ENCODE measurements around the gene ELMO2. TPM values are rescaled to one million over a fixed set of nuclear protein-coding genes. Genes with fewer than 3 reads are reported as not detected.

ELMO2 gene
- total RNA-seq, 2 donors from 2014 or later: 50.8 to 57.0 TPM

DNA sequence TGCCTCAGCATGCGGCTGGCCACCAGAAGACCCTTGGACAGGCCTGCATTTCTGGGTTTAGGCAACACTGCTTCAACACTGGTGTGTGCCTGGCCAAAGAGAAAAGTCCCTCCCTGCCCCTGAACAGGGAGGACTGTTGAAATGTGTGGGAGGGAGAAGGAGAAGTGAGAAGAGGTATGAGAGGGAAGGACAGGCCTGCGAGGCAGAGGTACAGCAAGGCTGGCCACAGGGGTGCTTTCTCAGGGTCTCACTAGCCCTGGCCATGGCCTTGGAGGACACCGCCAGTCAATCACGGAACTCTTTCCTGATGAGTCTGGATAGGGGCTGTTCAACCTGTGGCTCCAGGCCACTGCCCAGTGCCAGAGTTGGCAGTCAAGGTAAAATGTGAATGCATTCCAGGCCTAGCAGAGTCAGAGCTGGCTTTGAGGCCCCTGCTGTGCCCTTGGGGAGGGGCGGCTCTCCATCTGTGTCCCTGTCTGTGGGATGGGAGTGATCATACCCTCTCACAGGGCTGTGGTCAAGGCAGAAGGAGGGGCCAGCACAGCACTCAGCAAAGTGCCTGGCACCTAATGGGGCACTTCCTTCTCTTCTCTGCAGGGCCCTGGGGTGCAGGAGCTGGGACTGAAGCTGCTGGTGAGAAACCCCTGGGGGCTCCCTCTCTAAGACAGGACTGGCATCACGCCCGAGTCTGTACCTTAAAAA, 54.9 kb downstream of the ELMO2 start:
- ATAC-seq: no peak
- Mint-ChIP-seq H3K36me3 (peaks cover 0 to 4% of the 10 kb centered on the region in 2 donors), H3K27ac (peak overlapping the region; percentile 91 to 95), H3K9me3 (no peaks in the 10 kb centered on the region)
- DNase-seq (ENCODE audit: low spot score in 2 of 2): no peak

DNA sequence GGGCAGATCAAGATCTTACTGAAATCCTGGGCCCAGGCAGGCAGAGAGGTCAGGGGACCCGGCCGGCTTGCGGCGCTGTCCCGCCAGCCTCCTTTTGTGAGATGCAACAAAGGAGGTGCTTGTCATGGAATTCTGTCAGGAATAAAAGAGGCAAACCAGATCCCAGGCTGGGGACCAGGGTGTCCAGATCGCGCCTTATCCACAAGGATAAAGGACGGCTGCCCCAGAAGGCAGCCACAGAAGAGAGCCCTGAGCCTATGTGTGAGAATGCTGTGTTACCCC, 55.5 kb downstream of the ELMO2 start:
- no peak for ATAC-seq
- Mint-ChIP-seq H3K36me3 (peaks cover 0 to 4% of the 10 kb centered on the region in 2 donors), H3K27ac (peak overlapping the region; percentile 91 to 95), H3K9me3 (no peaks in the 10 kb centered on the region)
- DNase-seq (ENCODE audit: low spot score in 2 of 2): no peak

DNA sequence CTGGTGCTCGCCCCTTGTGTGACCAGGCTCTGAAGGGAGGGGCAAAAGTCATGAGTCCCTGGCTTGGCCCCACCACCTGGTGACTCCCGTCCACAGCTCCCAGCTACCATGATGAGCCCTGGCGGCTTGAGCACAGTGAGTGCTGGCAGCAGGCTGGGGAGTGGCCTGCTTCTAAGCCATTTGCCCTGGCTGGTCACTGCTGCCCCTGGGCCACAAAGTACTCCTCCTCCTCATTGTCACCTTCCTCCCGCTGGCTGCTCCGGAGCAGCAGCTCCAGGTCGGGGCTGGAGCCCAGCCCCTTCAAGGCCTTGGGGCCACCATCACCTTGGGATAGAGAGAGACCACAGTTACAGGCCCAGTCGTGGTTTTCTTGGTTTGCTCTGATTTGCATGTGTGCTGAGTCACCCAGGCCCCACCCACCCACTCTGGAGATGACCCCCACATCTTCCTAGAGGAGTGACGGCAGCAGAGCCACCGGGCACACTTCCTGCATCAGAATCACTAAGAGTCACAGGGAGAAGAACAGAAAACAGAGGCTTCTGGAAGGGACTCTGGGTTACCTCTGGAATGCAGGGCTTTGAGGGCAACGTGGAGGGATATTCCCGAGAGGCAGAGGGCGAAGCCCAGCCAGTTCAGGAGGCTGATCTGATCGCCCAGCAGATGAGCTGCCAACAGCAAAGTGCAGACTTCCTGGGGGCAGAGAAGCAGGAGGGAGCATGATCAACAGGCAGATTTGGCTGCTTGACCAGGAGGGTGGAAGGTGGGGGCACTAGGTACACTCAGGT, 56.0 kb downstream of the ELMO2 start:
- peak overlapping the region; percentile 91 to 95 for H3K27ac Mint-ChIP-seq
- no peak for DNase-seq (ENCODE audit: low spot score in 2 of 2)
- H3K36me3 Mint-ChIP-seq: peaks cover 0 to 4% of the 10 kb centered on the region in 2 donors
- no peaks in the 10 kb centered on the region for H3K9me3 Mint-ChIP-seq
- peak; percentile 62 to 64 for ATAC-seq

DNA sequence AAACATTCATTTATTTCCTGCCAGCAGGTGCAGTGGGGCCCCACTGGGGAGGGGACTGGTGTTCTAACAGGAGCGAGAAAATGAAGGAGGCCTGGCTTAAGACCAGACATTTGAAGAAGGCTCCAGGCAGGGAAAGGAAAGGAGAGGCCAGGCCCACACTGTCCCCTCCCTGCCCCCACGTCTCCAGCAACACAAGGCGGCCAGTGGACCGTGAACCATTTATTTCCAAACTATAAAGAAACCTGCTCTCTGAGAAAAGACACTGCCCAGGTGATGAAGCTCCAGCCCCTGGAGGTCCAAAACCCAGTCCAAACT, 56.7 kb downstream of the ELMO2 start:
- no peak for DNase-seq (ENCODE audit: low spot score in 2 of 2)
- no peak overlapping the region for H3K27ac Mint-ChIP-seq
- ATAC-seq: no peak
- no peaks in the 10 kb centered on the region for H3K9me3 Mint-ChIP-seq
- H3K36me3 Mint-ChIP-seq: peaks cover 0 to 4% of the 10 kb centered on the region in 2 donors

DNA sequence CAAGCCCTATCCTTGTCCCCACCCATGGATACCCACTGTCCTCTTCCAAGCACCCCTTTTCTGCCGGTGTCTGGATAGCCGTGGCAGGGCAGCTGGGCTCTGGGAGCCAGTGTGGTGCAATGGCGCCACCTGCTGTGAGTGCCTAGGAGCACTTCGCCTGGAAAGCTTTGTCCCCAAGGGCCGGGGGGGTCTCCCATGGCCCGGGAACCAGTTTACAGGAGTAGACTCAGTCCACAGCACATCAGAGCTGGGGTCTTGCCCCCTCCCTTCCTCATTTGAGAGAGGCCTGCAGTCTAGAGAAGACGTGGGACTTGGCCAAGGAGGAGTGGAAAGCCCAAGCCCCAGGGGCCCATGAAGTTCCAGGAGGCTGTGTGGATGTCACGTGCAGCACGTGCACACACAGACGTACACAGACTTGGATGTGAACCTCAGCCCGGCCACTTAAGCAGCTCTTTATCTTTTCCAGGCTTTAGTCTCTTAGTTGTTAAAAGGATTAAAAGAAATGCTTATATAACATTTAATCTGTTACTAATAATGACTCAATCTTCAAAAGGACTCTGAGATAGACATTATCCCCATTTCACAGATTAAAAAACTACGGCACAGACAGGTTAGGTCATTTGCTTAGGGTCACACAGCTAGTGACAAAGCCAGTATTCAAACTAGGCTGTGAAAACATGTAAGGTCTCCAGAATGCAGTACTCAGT, 57.2 kb downstream of the ELMO2 start:
- no peaks in the 10 kb centered on the region for H3K9me3 Mint-ChIP-seq
- H3K27ac Mint-ChIP-seq: peak overlapping the region in 1 of 2 donors; percentile 54
- ATAC-seq: peak; percentile 57 to 70
- peak in 1 of 2 donors; percentile 70 for DNase-seq (ENCODE audit: low spot score in 2 of 2)
- peaks cover 0 to 4% of the 10 kb centered on the region in 2 donors for H3K36me3 Mint-ChIP-seq

DNA sequence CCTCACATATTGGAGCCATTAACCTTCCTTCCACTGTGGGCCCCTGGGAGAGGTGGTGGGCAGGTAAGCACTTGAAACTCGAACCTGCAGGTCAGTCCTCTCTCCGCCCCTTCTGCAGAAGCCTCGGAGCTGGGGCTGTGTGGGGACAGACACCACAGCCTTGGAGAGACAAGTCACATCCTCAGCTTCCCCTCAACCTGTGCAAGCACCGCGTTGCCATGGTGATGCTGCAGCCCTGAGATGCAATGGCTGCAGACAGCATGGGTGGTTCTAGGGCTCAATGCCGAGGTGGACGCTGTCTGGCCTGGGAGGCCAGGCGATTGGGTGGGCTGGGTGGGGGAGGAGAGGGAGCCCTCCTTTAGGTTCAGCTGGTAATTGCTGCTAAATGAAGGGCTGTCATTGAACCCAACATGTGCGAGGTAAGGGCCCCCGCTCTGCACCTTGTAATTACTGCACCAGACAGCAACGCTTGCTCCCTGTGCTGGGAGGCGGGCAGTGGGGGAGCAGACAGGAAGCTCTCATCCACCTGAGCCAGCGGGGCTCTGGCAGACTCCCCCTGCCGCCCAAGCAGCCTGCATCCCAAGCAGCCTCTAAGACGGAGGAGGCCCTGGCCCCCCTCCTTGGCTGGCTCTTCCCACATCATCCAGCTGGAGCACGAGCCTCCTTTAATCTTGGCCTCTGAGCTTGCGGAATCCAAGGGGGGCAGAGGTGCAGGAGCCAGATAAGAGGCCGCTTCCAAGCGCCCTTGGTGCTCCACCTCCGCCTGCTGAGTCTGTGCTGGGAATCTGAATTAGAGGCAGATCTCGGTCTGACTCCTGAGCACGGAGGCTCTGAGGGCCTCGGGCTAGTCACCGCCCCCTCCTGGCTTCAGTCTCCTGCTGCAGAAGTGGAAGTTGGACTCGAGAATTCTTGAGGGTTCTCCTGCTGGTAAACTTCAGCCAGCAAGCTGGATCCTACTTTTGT, 58.3 kb downstream of the ELMO2 start:
- H3K9me3 Mint-ChIP-seq: no peaks in the 10 kb centered on the region
- DNase-seq (ENCODE audit: low spot score in 2 of 2) (no peak), ATAC-seq (no peak)
- no peak overlapping the region for H3K27ac Mint-ChIP-seq
- peaks cover 0 to 4% of the 10 kb centered on the region in 2 donors for H3K36me3 Mint-ChIP-seq

DNA sequence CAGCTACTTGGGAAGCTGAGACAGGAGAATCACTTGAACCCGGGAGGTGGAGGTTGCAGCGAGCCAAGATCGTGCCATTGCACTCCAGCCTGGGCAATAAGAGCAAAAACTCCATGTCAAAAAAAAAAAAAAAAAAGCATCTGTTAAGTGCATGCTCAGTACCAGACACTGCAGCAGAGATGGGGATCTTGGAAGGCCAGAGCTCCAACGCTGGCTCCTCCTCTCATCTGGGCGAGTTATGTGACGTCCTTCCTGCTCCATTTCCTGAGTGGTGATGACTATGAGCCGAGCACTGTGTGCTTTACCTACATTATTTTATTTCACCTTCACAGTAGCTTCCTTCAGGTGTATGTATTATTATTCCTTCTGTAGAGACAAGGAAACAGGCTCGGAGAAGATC, 59.6 kb downstream of the ELMO2 start:
- Mint-ChIP-seq H3K27ac (no peak overlapping the region), H3K9me3 (no peaks in the 10 kb centered on the region), H3K36me3 (peaks cover 0 to 4% of the 10 kb centered on the region in 2 donors)
- ATAC-seq: no peak
- no peak for DNase-seq (ENCODE audit: low spot score in 2 of 2)

DNA sequence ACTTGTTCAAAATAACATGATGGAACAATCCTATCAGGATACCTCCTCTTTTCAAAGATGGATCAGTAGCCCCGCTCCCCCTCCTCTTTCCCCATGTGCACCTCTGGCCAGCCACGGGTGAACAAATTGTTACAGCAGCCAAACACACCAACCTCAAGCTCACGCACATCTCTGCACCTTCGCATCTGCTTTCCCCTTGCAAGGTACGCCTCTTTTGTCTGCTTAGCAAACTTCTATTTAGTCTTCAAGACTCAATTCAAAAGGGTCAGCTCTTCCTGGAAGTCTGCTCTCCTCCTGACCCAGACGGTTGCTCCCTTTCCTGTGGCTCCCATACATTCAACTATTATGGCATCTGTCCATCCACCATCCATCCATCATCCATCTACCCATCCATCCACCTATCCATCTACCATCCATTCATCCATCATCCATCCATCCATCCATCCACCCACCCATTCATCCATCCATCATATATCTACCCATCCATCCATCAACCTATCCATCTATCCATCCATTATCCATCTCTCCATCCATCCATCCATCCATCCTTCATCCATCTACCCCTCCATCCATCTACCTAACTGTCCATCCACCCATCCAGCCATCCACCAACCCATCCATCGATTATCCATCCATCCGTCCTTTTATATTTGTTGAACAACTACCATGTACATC, 61.8 kb downstream of the ELMO2 start:
- Mint-ChIP-seq H3K27ac (no peak overlapping the region), H3K9me3 (no peaks in the 10 kb centered on the region)

DNA sequence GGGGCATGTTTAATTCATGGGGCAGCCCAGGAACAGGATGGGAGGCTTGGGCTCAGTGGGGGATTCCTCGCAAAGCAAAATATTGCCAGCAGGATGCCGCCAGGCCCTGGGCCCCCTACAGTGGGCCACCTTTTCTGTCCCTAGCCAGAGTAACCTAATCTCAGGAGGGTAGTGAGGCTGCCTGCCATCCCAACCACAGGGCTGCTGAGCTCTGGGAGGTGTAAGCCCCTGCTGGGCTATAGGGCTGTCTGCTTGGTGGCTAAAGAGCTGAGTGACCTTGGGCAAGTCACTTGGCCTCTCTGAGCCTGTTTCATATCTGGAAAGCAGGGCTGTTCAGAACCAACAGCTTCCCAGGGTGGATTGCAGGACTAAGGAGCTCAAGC, 62.4 kb downstream of the ELMO2 start:
- ATAC-seq: no peak
- no peaks in the 10 kb centered on the region for H3K9me3 Mint-ChIP-seq
- no peak for DNase-seq (ENCODE audit: low spot score in 2 of 2)
- H3K36me3 Mint-ChIP-seq: no peaks in the 10 kb centered on the region
- no peak overlapping the region for H3K27ac Mint-ChIP-seq

More for the DNA sequence above, 61.8 kb downstream of the ELMO2 start:
- ATAC-seq (no peak), DNase-seq (ENCODE audit: low spot score in 2 of 2) (no peak)
- no peaks in the 10 kb centered on the region for H3K36me3 Mint-ChIP-seq

DNA sequence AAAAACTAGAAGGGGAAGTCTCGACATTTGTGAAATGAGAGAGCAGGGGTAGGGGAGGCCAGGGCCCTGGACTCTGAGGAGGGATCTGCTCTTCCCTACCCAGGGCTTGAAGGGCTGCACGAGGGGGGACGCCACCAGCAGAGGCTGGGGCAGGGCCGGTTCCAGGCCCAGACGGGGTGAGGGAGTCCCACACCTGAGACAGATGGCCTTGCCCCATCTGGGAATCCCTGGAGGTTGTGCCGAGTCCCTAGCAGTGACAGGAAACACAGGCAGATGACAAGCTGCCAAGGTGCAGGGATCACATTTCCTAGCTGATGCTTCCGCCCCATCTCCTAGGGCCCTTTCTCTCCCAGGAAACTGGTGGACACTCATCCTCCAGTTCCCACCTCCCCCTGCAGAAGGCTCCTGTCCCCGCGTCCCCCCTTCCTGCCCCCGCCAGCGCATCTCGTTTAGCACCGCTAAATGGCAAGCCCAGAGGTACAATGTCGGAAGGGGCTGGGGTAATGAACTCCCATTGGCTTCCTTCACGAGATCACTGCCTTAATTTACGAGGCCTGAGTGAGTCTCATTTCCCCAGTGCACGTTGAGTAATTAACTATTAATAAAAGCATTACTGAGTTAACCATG, 63.0 kb downstream of the ELMO2 start:
- peak; percentile 18 to 45 for ATAC-seq
- peak overlapping the region in 1 of 2 donors; percentile 80 for H3K27ac Mint-ChIP-seq

DNA sequence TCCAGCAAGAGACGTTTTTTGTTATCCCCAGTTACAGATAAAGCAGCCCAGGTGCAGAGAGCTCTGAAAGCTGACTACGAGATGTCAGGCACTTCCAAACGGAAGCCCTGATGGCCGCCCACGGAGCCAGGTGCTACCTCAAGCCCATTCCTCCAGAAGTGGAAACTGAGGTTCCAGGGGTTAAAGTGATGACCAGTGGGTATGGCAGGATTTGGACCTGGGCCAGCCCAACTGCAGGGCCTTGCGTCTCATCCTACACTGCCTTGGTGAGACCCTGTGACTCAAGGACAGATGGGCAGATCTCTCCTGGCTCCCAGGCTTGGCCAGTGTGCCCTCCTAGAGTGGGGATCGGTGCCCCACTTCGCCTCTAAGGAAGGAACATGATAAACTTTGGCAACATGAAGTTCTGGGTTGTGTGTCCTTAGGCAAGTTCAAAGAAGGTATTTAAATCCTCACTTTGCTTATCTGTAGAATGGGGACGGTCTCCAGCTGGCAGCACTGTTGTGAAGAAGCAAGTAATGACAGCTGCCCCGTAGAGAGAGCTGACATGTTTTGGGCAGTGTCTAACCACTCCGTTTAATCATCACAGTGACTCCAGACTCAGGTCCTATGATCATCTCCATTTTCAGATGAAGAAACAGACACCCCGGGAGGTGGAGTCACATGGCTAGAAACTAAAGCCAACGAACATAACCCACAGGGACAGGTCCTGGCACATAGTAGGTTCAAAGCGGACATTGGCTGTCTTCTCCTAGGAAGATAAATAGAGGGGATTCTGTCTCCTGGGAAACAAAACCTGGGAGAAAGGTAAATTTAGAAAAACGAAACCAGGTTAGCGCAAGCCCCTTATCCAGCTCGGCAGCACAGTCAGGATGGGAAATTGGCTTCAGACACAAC, 63.7 kb downstream of the ELMO2 start:
- peak in 1 of 2 donors; percentile 61 for ATAC-seq
- Mint-ChIP-seq H3K9me3 (no peaks in the 10 kb centered on the region), H3K36me3 (no peaks in the 10 kb centered on the region), H3K27ac (peak overlapping the region in 1 of 2 donors; percentile 80)
- no peak for DNase-seq (ENCODE audit: low spot score in 2 of 2)

More for the DNA sequence above, 63.0 kb downstream of the ELMO2 start:
- no peak for DNase-seq (ENCODE audit: low spot score in 2 of 2)
- Mint-ChIP-seq H3K9me3 (no peaks in the 10 kb centered on the region), H3K36me3 (no peaks in the 10 kb centered on the region)

DNA sequence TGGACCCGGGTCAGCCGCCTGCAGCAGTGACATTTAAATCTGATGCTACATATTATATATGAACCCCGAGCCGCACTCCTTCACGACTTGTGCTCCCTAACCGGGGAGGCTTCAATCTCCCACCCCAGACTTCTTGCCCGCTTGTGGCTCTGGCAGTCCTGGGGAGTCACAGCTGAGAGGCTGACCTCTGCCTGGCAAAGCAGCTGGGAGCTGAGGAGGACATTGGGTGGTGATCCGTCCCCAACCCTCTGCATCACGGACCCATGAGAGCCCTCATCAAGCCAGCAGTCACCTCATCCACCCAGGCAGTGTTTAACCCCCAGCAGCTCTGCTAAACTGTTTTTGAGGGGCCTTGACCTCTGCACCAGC, 64.4 kb downstream of the ELMO2 start:
- Mint-ChIP-seq H3K27ac (no peak overlapping the region), H3K9me3 (no peaks in the 10 kb centered on the region), H3K36me3 (no peaks in the 10 kb centered on the region)
- DNase-seq (ENCODE audit: low spot score in 2 of 2) (no peak), ATAC-seq (no peak)

DNA sequence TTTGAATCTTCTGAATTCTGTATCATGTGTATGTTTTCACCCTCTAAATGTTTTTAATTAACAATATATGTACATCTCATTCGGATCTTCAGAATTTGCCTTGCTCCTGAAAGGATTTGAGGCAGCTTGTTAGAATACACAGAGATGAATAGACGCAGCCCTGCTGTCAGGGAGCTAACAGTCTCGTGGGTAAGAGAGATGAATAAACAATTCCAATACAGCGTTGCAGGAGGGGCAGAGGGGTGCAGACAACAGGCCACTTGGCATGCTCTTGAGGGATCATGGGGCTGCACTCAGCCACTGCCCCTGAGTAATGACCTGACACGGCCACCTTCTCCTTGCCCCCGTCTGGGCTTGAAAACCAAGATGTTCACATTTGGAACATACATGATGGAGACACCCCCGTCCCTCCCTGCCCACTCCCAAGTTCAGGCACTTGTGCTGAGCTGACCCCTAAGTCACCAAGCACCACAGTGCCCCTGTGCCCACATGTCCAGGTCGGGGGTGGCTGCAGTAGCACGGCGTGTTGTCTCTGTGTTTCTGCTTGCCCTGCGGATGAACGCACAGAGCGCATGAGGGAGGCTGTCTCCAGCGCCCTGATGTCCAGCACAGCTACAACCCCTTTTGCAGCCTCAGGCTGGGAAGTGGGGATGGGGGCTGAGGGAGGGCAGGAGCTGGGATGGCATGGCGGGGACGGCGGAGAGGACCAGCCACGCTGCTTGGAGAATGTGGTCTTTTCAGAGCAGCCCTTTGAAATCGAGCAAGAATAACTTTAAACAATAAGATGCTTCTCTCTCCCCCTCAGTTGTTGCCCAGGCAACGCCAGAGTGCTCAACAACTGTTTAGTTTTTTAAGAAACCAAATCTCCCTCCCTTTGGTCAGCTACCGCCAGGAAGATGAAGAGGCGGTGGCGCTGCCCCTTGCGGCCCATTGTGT, 65.1 kb downstream of the ELMO2 start:
- Mint-ChIP-seq H3K27ac (no peak overlapping the region), H3K36me3 (no peaks in the 10 kb centered on the region), H3K9me3 (no peaks in the 10 kb centered on the region)
- ATAC-seq (peak in 1 of 2 donors; percentile 18), DNase-seq (ENCODE audit: low spot score in 2 of 2) (no peak)

DNA sequence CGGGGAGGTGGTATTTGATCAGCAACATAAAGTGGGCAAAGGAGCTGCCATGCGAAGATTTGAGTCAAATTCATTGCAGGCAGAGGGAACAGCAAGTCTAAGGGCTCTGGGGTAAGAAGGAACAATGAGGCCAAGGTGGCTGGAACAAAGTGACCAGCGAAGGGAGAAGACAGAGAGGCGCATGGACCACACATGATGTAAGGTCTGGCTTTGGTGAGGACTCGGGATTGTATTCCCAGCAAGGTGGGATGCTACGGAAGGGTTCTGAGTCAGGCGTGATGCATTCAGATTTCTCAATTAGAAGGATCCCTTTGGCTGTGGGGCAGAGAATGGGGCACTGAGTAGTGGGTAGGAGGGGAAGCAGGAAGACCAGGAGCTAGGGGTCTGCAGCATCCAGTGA, 67.4 kb downstream of the ELMO2 start:
- Mint-ChIP-seq H3K36me3 (no peaks in the 10 kb centered on the region), H3K27ac (no peak overlapping the region), H3K9me3 (no peaks in the 10 kb centered on the region)
- no peak for DNase-seq (ENCODE audit: low spot score in 2 of 2)
- ATAC-seq: no peak
